Measurements from ENCODE around the gene COL23A1. TPM values are rescaled to one million over a fixed set of nuclear protein-coding genes. Genes with fewer than 3 reads are reported as not detected.

The COL23A1 gene
- total and polyA plus RNA-seq, 2 experiments from 2014 or later, result 4.8 to 8.2 TPM

GRCh38 chr5:178403351-178403750 is 186.8 kb downstream of the COL23A1 start:
- Histone ChIP-seq H3K4me3 (no peak overlapping the region), H4K20me1 (replicated peaks; ENCODE audit: insufficient read depth) (no peaks in the 10 kb centered on the region; the same call in 1 of the 2 replicates), H3K27ac (ENCODE audit: low read depth) (no peak overlapping the region), H3K79me2 (replicated peaks; ENCODE audit: insufficient read depth) (no peaks in the 10 kb centered on the region; the same call in 1 of the 2 replicates), H3K36me3 (ENCODE audit: insufficient read depth) (no peaks in the 10 kb centered on the region), H3F3A (replicated peaks; ENCODE audit: low read depth) (no peaks in the 10 kb centered on the region), H3K4me1 (ENCODE audit: insufficient read depth) (no peaks in the 10 kb centered on the region), H3K9me2 (ENCODE audit: insufficient read depth) (no peaks in the 10 kb centered on the region), H3K4me2 (no peak overlapping the region), H3K27me3 (ENCODE audit: insufficient read depth) (no peaks in the 10 kb centered on the region), H2AFZ (no peak overlapping the region)
- Mint-ChIP-seq H3K4me3 (no peak overlapping the region), H3K36me3 (ENCODE audit: low read depth) (no peaks in the 10 kb centered on the region), H3K9me3 (no peaks in the 10 kb centered on the region; the same call in 1 of the 3 replicates), H3K27ac (no peak overlapping the region), H3K27me3 (ENCODE audit: insufficient read depth, low read depth, poor library complexity) (peaks cover 5% of the 10 kb centered on the region), H3K4me1 (peaks cover 4% of the 10 kb centered on the region)
- DNase-seq (ENCODE audit: low spot score) (no peak), ATAC-seq (no peak)
- TF ChIP-seq ZNF462 (CRISPR knock-in tag; IDR thresholded peaks at IDR 0.05) (no peak), NANOG (IDR thresholded peaks at IDR 0.05; ENCODE audit: borderline replicate concordance) (no peak), JUNB (IDR thresholded peaks at IDR 0.05; ENCODE audit: unreplicated experiment) (no peak)

- H3K4me1 ChIP-seq (ENCODE audit: insufficient read depth), result no peaks in the 10 kb centered on the region
- H4K20me1 ChIP-seq (replicated peaks; ENCODE audit: insufficient read depth), result no peaks in the 10 kb centered on the region; the same call in 1 of the 2 replicates
- DNase-seq (ENCODE audit: low spot score), result no peak
- peaks cover 5% of the 10 kb centered on the region for H3K27me3 Mint-ChIP-seq (ENCODE audit: insufficient read depth, low read depth, poor library complexity)
- H3K4me2 ChIP-seq, result no peak overlapping the region
- ATAC-seq, result no peak
- no peaks in the 10 kb centered on the region; the same call in 1 of the 2 replicates for H3K79me2 ChIP-seq (replicated peaks; ENCODE audit: insufficient read depth)
- no peaks in the 10 kb centered on the region for H3K27me3 ChIP-seq (ENCODE audit: insufficient read depth)
- peaks cover 11% of the 10 kb centered on the region for H3K4me1 Mint-ChIP-seq
- no peaks in the 10 kb centered on the region for H3K9me2 ChIP-seq (ENCODE audit: insufficient read depth)
- H3K36me3 ChIP-seq (ENCODE audit: insufficient read depth), result no peaks in the 10 kb centered on the region
- H3K4me3 ChIP-seq, result no peak overlapping the region
- H3K36me3 Mint-ChIP-seq (ENCODE audit: low read depth), result no peaks in the 10 kb centered on the region
- no peaks in the 10 kb centered on the region for H3K9me3 Mint-ChIP-seq
- no peak overlapping the region for H3K27ac Mint-ChIP-seq
- no peak overlapping the region for H2AFZ ChIP-seq
- H3K4me3 Mint-ChIP-seq, result no peak overlapping the region
- H3K27ac ChIP-seq (ENCODE audit: low read depth), result no peak overlapping the region
- H3F3A ChIP-seq (replicated peaks; ENCODE audit: low read depth), result no peaks in the 10 kb centered on the region
- TF ChIP-seq POLR2AphosphoS5 (IDR thresholded peaks at IDR 0.05; ENCODE audit: low read depth), result no peak
- TF ChIP-seq EZH2 (IDR thresholded peaks at IDR 0.05; ENCODE audit: low read depth, unreplicated experiment), result no peak
- TF ChIP-seq ZNF331 (CRISPR knock-in tag; IDR thresholded peaks at IDR 0.05; ENCODE audit: low read depth), result no peak
- TF ChIP-seq STAT1 (IDR thresholded peaks at IDR 0.05; ENCODE audit: unreplicated experiment), result no peak
- TF ChIP-seq CREB1 (CRISPR knock-in tag; IDR thresholded peaks at IDR 0.05; ENCODE audit: low read depth), result no peak
- no peak for TF ChIP-seq ZNF114 (CRISPR knock-in tag; IDR thresholded peaks at IDR 0.05)
- TF ChIP-seq ETS1 (IDR thresholded peaks at IDR 0.05), result no peak
Observed at GRCh38 chr5:178399701-178400095, 190.5 kb downstream of the COL23A1 start.

Data from GM23338 (cell line).